GM19023 (cell line): ENCODE data around the gene PHF2.

Experiments
- ATAC-seq: cut with Tn5 transposase; IDR thresholded peaks from one replicate; pipeline ENCODE4 v1.9.1; 2021; ENCODE audit warnings: mild to moderate bottlenecking, moderate library complexity; ENCODE audit not compliant: unreplicated experiment

The PHF2 gene

DNA sequence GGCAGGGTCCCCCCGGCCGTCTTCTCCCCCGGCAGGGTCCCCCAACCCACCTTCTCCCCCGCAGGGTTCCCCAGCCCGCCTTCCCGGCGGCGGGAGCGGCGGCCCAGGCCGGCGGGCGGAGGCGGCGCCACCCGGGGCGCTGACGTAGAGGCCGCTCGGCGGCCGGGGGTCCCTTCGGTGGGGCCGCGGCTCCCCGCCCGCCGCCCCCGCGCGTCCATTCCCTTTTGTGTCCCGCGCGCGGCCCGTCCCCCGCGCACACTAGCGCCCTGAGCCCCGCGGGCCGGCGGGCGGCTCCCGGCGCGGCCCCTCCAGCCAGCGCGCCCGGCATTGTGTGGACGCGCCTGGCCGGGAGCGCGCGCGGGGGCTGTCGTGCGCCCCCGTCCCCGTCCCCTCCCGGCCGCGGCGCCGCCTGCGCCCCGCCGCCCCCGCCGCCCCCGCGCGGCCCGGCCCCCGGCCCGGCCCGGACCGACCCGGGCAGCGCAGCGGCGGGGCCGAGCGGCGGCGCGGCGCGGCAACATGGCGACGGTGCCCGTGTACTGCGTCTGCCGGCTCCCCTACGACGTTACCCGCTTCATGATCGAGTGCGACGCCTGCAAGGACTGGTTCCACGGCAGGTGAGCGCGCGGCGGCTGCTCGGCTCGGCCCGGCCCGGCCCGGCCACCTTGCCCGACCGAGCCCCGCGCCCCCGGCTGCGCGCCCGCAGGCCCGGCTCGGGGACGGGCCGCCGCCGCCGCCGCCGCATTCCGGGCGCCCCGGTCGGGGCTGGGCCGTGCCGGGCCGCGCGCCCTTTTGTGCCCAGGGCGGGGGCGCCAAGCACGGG is at the start of gene PHF2:
Gene PHF2, plus strand, starts transcription at position 327 of the 820 bp plus-strand sequence. Its CDS starts 190 bp downstream, at position 517.
- ATAC-seq = peak; percentile 39

DNA sequence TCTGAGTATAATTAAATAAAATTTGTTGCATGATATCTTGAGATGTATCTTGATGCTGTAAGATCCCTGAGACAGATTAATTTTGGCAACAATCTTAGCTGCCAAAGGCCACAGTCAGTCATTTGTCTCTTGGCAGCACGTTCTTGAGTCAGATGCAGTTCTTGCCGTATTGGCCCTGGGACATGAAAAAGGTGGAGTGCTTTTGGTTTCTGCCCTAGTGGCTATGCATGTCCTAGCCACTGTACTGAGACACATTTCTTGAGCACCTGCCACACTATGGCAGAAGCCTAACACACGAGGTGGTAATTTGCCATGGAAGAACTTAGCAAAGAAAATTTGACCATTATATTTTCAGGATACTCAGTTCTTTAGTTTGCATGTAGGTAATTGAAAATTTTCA is 45.0 kb upstream of the PHF2 start:
- no peak for ATAC-seq

DNA sequence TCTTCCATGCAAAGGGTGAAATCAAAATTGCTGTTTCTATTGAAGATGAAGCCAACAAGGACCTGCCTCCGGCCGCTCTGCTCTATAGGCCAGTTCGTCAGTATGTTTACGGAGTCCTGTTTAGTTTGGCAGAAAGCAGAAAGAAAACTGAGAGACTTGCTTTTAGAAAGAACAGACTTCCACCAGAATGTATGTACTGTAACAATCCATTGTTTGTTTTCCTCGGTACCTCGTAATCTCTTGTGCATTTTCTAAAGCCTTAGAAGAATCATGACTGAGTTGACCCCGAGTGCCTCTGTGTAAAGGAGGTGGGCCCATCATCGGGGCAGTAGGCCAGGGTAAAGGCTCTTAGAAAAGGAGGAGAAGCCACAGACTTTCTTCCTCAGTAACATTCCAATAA is 44.2 kb upstream of the PHF2 start:
- no peak for ATAC-seq

DNA sequence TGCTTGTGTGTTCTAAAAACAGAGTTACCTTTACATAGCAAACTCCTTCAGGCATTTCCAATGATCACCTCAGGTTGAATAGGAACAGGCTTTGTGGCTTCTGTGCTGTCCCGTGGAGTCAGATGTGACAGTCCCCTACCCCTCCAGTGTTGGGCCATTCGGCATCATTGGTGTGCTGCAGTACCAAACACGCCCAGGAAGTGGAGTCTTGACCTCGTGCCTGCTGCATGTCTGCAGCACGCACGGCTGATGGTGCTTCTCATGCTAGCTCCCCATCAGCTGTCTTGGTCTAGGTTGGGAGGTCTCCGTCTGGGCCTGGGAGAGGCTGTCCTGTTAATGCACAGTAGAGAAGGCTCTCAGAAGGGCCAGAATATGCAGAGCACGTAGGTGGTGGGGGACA is 42.5 kb upstream of the PHF2 start:
- ATAC-seq = no peak

DNA sequence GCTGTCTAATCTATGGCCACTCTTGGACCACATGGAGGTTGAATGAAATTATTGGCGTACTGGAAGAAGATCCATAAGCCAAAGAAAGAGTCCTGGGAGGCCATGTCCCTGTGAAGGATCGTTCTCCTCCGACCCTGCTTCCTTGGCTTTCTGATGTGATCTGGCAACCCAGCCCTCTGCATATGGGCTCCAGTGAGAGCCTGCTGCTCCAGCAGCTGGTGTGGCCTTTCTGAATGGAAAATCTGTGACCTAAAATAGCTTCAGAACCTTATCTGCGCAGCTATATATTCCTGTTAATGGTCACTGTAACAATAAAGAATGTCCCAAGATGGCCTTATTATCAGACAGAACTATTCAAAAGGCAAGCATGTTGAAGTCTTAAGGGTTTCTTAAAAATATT is 40.2 kb upstream of the PHF2 start:
- ATAC-seq = no peak

DNA sequence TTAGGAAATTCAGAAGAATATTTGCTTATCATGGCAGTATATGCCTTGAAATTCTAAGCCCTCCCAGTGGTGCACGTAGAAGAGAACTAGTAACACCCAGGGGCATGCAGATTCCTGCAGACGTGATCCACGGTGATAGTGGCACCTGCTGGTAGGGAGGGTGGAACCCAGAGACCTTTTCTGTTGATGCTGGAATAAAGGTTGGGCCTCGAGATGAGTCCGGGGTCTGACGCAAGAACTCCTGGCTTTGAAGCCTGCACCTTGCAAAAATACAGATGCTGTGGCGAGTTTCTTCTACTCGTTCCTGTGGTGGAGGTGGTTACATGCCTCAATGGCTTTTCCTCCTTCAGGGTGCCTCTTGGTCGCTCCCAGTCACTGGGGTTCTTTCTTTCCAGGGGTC is 39.5 kb upstream of the PHF2 start:
- ATAC-seq = no peak

DNA sequence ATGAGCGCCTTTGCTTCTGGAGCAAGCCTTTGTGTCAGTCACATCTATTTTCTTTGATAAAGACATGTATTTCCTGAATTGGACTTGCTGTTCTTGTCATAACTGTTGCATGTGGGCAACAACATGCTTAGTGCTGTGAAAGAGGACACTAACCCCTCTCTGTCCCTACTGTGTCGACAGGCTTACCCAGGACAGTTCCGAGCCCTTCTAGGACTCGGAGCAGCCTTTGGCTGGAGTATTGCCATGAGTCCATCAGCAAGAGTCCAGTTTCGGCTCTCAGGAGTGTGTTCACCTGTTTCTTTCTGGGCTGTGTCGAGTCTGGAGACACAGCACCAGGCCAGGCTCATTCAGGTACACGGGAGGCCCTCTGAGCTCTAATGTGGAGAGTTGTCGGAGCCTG is 36.1 kb upstream of the PHF2 start:
- no peak for ATAC-seq

DNA sequence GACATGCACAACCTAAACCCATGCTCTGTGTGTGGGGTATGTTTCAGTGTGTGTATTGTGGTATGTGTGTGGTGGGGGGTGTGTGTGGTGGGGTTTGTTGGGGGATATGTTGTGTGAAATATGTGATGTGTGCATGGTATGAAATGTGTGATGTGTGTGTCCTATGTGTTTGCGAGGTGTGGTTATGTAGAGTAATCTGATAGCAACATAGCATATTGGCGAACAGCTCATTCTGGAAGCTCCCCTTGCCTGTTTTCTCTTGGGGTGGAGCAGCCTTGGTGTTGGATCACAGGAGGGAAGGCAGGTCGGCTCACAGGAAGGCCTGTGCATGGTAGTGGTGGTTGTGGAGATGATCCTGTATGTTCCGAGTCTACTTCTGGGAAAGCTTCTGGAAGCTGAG is 35.4 kb upstream of the PHF2 start:
- no peak for ATAC-seq

DNA sequence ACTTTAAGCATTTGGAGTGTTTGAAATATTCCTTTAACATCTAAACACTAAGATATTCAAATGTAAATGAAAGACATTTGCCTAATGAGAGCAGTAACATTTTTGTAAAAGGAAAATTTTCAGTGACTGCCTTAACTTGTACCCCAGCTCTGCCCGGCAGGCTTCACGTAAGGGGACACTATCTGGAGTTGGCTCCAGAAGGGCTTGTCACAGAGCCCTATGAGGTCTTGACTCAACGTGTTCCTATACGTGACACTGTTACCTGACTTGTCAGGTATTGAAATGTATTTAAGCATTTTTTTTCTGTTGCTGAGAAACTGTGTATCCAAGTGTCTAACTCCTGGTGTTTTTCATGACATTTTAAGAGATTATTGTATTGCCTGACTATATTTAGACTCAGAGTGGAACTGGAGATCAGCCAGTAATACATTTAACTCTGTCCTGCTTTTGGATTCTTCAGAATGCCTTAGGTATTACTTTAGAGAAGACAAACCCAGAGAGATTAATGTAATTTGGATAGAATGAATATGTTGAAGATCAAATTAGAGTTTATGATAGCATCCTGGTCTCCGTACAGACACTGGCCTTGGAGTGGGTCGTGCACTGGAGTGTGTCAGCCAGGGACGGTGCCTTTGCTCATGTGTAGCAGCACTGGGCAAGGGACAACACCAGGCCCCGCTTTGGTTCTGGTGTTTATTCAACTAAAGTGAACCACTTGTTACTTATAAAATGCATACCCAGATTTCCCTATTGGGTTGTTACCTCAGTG is 34.6 kb upstream of the PHF2 start:
- no peak for ATAC-seq

DNA sequence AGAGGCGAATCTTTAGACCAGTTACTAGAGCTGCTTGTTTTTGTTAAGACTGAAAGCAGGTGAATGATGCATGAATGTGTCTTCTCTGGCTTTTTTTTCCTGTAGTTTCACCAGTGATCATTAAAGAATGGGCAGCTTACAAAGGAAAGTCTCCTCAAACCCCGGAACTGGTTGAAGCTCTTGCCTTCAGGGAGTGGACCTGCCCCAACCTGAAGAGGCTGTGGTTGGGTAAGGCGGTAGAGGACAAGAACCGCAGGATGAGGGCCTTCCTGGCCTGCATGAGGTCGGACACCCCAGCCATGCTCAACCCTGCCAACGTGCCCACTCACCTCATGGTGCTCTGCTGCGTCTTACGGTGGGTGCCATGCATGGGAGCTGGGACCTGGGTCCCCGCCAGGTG is 33.3 kb upstream of the PHF2 start:
- no peak for ATAC-seq

DNA sequence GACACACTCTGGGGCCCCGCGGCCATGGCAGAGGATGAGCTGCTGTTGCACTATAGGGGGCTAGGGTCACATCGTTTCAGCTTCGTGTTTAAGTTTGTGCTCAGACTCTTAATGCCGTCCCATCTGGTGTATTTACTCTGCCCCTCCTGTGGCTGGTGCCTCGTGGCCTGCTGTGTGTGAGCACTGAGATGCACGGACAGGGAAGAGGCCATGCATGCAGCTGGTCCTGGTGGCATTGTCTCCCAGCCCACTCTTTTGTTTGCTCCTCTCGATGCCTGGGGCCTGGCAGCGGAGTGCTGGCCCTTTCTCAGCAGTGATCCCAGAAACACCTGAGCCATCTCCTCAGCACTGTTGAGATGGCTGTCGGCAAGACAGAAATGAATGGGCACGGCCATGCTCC is 30.0 kb upstream of the PHF2 start:
- no peak for ATAC-seq

DNA sequence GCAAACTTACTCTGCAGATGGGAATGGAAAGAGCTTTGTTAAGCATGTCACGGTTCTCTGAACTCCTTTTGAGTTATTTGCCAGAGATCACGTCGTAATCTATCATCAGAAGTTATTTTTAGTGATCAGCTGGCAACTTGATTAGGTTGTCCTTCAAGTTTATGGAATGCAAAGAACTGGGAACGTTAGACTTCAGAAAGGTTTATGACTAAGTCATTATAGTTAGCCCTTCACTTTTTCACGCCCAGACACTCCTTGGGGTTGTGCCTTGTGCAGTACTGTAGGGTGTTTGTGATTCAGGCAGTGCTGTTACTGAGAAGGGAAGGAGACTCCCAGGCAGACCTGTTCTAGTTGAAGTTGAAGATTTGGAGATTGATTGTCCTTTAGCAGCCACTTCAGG is 26.8 kb upstream of the PHF2 start:
- no peak for ATAC-seq

DNA sequence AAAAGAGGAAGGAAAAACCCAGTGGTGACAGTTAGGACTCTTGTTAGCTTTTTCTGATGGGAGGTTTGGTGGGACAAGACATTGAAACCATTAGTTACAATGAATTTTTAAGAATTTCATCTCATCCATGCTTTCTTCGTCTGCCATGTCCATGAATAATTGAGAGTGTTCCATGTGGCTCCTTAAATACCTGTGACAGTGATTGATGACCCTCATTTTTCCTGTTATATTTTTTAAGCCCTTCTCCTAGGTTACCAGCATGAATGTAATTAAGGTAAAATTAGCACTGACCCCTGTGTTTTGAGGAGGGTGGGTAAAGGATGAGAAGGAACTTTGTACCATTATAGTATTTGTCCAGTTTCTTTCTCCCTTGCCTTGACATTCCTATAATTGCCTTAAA is 23.5 kb upstream of the PHF2 start:
- ATAC-seq = no peak

DNA sequence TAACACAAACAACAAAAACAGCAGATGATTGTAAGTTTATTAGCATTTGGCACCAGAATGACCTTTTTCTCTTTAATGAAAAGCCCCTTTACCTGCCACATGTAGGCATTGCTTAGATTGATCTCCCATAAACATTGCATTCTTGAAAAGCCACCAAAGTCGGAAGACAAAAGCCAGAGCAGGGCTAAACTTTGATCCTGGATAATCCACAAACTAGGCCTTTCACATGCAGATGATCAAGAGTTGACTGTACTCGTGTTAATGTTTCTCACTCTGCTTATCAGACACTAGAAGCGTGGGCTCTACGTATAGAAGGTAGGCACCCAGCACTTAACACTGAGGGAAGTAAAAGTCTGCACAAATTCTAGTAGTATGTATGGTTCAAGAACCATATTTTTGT is 21.0 kb upstream of the PHF2 start:
- no peak for ATAC-seq

DNA sequence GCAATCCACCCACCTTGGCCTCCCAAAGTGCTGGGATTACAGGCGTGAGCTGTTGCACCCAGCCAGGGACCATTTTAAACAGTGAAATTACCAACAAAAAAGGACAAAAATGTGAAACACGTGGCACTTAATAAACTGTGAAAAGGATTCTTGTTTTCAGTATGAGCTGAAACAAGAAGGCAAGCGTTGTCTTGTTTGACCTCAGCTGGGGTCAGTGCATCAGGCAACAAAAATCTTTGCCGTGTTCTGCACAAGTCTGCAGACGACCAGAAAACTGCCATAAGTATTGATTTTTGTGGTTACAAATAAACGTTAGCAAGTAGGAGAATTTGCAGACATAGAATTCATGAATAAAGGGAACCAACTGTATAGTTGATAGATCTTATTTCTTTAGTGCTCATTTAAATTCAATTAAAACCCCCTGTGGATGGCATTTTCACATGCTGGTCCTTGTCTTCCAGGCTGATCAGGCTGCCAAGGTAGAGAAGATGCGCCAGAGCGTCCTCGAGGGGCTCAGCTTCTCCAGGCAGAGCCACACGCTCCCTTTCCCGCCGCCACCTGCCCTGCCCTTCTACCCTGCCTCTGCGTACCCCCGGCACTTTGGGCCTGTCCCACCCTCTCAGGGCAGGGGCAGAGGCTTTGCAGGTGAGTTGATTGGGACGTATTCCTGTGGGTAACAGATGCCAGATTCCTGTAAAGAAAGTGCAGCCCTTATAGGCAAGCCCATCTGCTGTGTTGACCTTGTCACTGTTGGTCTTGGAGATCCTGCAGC is 18.8 kb upstream of the PHF2 start:
- no peak for ATAC-seq

DNA sequence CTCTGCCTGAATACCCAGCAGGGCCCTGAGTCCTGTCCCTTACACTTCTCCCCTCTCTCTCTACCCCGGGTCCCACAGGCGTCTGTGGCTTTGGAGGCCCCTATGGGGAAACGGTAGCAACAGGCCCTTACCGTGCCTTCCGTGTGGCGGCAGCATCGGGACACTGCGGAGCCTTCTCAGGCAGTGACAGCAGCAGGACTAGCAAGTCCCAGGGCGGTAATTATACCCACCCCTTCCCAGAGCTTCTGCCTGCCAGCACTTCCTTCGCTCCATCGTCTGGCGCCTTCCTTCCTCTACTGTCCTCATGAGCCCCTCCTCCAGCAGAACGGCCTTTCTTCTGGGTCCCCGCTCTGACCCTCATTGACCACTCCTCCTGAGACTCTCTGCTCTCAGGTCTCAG is 17.9 kb upstream of the PHF2 start:
- ATAC-seq = no peak

DNA sequence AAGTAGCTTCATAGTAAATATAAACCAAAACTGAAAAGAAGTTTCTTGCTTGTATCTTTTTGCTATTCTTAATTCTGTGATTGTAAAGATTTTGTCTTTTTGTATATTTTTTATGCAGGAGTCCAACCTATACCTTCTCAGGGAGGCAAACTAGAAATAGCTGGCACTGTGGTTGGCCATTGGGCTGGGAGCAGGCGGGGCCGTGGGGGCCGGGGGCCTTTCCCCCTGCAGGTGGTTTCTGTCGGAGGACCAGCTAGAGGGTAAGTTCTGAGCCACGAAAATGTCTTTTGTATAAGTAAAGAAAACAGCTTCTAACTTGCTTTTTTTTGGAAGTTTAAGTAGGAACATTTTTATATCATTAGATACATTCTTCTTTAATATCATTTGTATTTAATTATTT is 15.4 kb upstream of the PHF2 start:
- no peak for ATAC-seq

DNA sequence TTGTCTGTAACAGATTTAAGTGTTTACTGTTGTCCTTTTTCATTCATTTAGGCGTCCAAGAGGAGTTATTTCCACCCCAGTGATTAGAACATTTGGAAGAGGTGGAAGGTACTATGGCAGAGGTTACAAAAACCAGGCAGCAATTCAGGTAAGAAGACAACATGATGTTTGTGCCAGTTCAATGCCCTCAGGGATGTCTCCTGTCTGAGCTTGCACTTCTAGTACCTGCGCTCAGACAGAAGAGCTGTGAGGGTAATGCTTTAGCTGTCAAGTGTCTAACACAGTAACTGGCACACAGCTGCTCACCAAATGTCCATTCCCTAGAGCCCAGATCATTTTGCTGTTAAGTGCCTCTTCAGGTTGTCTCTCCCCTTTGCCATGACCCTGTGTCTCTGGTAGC is 14.2 kb upstream of the PHF2 start:
- no peak for ATAC-seq

DNA sequence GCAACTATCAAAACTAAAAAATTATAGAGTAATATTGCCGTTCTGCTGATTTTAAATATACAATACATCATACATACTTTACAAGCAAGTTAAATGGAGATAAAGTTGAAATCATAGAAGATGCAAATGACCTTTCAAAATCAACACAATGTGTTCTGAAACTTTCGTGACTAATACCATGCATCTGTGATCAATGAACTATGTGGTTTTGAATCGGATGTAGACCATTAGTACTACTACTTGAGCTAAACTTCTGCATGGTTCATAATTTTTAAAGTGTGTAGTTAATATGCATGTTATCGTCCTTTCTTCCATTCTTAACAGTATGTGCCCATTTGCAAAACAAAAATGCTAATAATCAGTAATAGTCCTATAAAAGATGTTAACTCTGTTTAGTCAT is 11.3 kb upstream of the PHF2 start:
- no peak for ATAC-seq

DNA sequence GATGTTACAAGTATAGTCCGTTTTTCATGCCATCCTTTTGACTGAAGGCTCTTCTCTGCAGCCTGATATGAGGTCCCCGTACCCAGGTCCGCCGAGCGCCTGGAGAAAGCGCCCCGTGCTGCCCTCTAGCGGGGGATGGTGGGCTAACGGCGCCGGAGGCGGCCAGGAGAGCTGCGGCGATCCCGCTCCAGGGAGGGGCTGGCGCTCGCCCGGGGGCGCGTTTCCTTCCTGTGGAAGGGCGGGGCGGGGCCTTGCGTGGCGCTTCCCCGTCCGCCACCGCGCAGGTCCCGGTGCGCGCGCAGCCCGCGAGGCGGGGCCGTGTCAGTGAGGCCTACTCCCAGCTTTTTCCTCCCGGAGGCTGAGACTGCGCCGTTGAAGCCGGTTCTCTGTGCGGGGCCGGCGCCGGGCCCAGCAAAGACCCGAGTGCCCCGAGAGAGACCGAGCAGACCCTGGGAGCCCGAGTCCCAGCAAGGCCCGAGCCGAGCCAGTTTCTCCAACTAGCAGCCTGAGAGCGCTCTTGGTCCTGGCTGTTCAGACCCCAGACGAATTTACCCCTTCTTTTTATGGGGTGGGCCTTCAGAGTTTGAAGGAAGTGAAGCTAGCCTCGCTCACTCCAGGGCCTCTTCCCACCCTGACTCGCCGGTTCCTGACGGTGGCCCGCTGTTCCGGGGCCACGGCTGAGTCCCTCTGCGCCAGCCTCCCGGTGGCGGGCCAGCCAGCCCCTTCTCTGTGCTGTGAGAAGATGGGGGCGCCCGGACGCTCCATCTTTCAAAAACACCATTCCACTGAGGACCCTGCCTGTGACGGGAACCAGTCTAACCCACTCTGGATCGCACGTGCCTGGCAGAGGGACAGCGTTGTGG is 9.7 kb upstream of the PHF2 start:
- peak; percentile 93 for ATAC-seq
